B cell (primary cell): ENCODE measurements around the gene PRDM10. TPM values are rescaled to one million over a fixed set of nuclear protein-coding genes. Genes with fewer than 3 reads are reported as not detected.

ENCODE experiments used
- ATAC-seq: fragments of 200-7000 bp; cut with Tn5 transposase; one replicate; pipeline ENCODE4 v1.10.0; 2021; ENCODE audit warnings: low read depth, mild to moderate bottlenecking, moderate number of reproducible peaks, moderate library complexity
- CTCF ChIA-PET: fragments of 350-600 bp; sonication (Branson Sonifier 250); formaldehyde crosslinking; loops from one replicate; lab custom pipeline; 2021; ENCODE audit warnings: antibody characterized with exemption, inconsistent platforms; lab: Charles Lee
- POLR2A ChIA-PET: fragments of 350-600 bp; sonication (Branson Sonifier 250); formaldehyde crosslinking; loops from one replicate; lab custom pipeline; 2021; ENCODE audit warnings: antibody characterized with exemption; lab: Charles Lee
- DNase-seq: peaks from one replicate; pipeline ENCODE4 v3.0.0; 2013
- H2AFZ ChIP-seq: 2 replicates; pipeline ENCODE4 v1.6.1; 2012; ENCODE audit warnings: mild to moderate bottlenecking, low read depth, low read length; ENCODE audit not compliant: insufficient read depth, poor library complexity, severe bottlenecking
- H3K27ac ChIP-seq, 2 donors: 1 replicate in 1 of 2; 2 replicates in 1 of 2; pipeline ENCODE4 v1.5.1; 2012 to 2013; ENCODE audit warnings: low read length in 2 of 2, mild to moderate bottlenecking in 2 of 2, moderate library complexity in 1 of 2
- H3K27me3 ChIP-seq, 4 experiments: fragments of 200-600 bp in 1 of 4; sonication (generic) in 1 of 4; replicated peaks in 1 of 4; 1 replicate in 2 of 4; 2 replicates in 2 of 4; pipeline versions ENCODE4 v1.6.1 to v1.7.0; 2013 to 2016; ENCODE audit warnings: low read length in 3 of 4, mild to moderate bottlenecking in 2 of 4, mixed read lengths in 1 of 4, moderate library complexity in 1 of 4; ENCODE audit not compliant: insufficient read depth in 4 of 4, control insufficient read depth in 3 of 4; ENCODE audit errors: control extremely low read depth in 1 of 4
- H3K36me3 ChIP-seq, 2 experiments: replicated peaks in 1 of 2; 1 replicate in 1 of 2; 2 replicates in 1 of 2; pipeline versions ENCODE4 v1.6.1 to v1.7.1; 2013; ENCODE audit warnings: low read length in 1 of 2; ENCODE audit not compliant: insufficient read depth in 2 of 2, control insufficient read depth in 1 of 2; ENCODE audit errors: control extremely low read depth in 1 of 2, extremely low read depth in 1 of 2
- H3K4me1 ChIP-seq, 2 donors: fragments of 200-600 bp in 1 of 2; sonication (generic) in 1 of 2; 1 replicate in 1 of 2; 2 replicates in 1 of 2; pipeline versions ENCODE4 v1.5.1 to v1.6.1; 2013 to 2017; ENCODE audit warnings: low read length in 2 of 2; ENCODE audit not compliant: control insufficient read depth in 2 of 2, insufficient read depth in 2 of 2
- H3K4me2 ChIP-seq: replicated peaks from 2 replicates; pipeline ENCODE3; 2012; ENCODE audit warnings: mild to moderate bottlenecking, low read depth, low read length; ENCODE audit not compliant: poor library complexity, severe bottlenecking
- H3K4me3 ChIP-seq, 5 experiments: fragments of 200-600 bp in 1 of 5; sonication (generic) in 1 of 5; 1 replicate in 3 of 5; 2 replicates in 2 of 5; pipeline versions ENCODE4 v1.5.1 to v1.7.0; 2011 to 2016; ENCODE audit warnings: low read length in 4 of 5, mild to moderate bottlenecking in 4 of 5, low read depth in 2 of 5, control low read depth in 1 of 5, moderate library complexity in 1 of 5; ENCODE audit not compliant: insufficient read depth in 1 of 5; ENCODE audit errors: control extremely low read depth in 1 of 5, extremely low read depth in 1 of 5
- H3K79me2 ChIP-seq: fragments of 200-600 bp; sonication (generic); one replicate; pipeline ENCODE4 v1.6.0; 2016; ENCODE audit warnings: low read length; ENCODE audit not compliant: control insufficient read depth, insufficient read depth
- H3K9ac ChIP-seq: fragments of 200-600 bp; sonication (generic); 2 replicates; pipeline ENCODE4 v1.6.1; 2017; ENCODE audit warnings: mild to moderate bottlenecking, low read length, moderate library complexity
- H3K9me3 ChIP-seq, 3 donors: one replicate each; pipeline versions ENCODE4 v1.6.1 to v1.7.1; 2013; ENCODE audit warnings: low read length in 2 of 3; ENCODE audit not compliant: control insufficient read depth in 2 of 3, insufficient read depth in 1 of 3; ENCODE audit errors: control extremely low read depth in 1 of 3
- H4K20me1 ChIP-seq: 2 replicates; pipeline ENCODE4 v1.6.0; 2012; ENCODE audit warnings: mild to moderate bottlenecking, low read length; ENCODE audit not compliant: insufficient read depth, control insufficient read depth, poor library complexity, severe bottlenecking
- H3K27ac Mint-ChIP-seq: one replicate; pipeline ENCODE4 v1.8.0; 2021; ENCODE audit warnings: mixed read lengths
- H3K27me3 Mint-ChIP-seq: one replicate; pipeline ENCODE4 v1.8.0; 2021; ENCODE audit warnings: mixed read lengths
- H3K4me1 Mint-ChIP-seq: one replicate; pipeline ENCODE4 v1.8.0; 2021; ENCODE audit warnings: mixed read lengths
- H3K4me3 Mint-ChIP-seq: one replicate; pipeline ENCODE4 v1.8.0; 2021; ENCODE audit warnings: mixed read lengths
- H3K9me3 Mint-ChIP-seq: one replicate; pipeline ENCODE4 v1.8.0; 2022; ENCODE audit warnings: mixed read lengths; ENCODE audit not compliant: insufficient read depth
- CTCF ChIP-seq: fragments of 200-600 bp; IDR thresholded peaks from one replicate; pipeline ENCODE4 v1.8.0; 2022; ENCODE audit warnings: antibody characterized with exemption, mild to moderate bottlenecking
- EZH2 ChIP-seq: IDR thresholded peaks from 2 replicates; pipeline ENCODE4 v1.6.1; 2012; ENCODE audit warnings: borderline replicate concordance, low read depth, mild to moderate bottlenecking, moderate library complexity, low read length; ENCODE audit not compliant: insufficient read depth, poor library complexity, severe bottlenecking
- WGBS: methylation state at CpG from one replicate; pipeline ENCODE4 v1.1.5; 2013; ENCODE audit warnings: missing lambda C conversion rate; ENCODE audit not compliant: insufficient coverage; 5-methylcytosine and 5-hydroxymethylcytosine counted together
- intact Hi-C: fragments of 100-400 bp; cut with micrococcal nuclease; formaldehyde crosslinking; loops from one replicate; pipeline ENCODE4 v1.10.0; 2022
- polyA plus RNA-seq: library from polyadenylated mRNA; depleted of rRNA; stranded (reverse); fragments of >200 nt; gene quantifications from 2 replicates; pipeline ENCODE4 v1.2.3, GENCODE V29; 2012
- total RNA-seq, 2 donors: library from RNA; stranded (reverse); fragments of 120-200 nt in 1 of 2; gene quantifications; 1 replicate in 1 of 2; 2 replicates in 1 of 2; pipeline versions ENCODE4 v1.2.3 to v1.2.4, GENCODE V29; 2013 to 2022

The PRDM10 gene
- total and polyA plus RNA-seq, 2 donors (not counting 1 experiment from before 2014, with no cell fraction given): 4.5 to 17.5 TPM

- peaks cover 0 to 6% of the 10 kb centered on the region in 2 donors for H3K4me1 ChIP-seq
- no peaks in the 10 kb centered on the region for H3K79me2 ChIP-seq
- no peaks in the 10 kb centered on the region for H3K27me3 ChIP-seq
- CTCF ChIA-PET: interaction anchor here (1.3 to 19.3 kb wide), 2 partner anchors 8 to 215 kb away, joined by 3 to 339 read pairs; no protein-coding TSS in a partner anchor
- H2AFZ ChIP-seq: no peak overlapping the region
- POLR2A ChIA-PET: no interaction called here
- no peaks in the 10 kb centered on the region for H3K9me3 ChIP-seq
- no peak overlapping the region for H3K4me3 ChIP-seq
- DNase-seq (no peak), ATAC-seq (no peak)
- Mint-ChIP-seq H3K27ac (no peak overlapping the region), H3K9me3 (no peaks in the 10 kb centered on the region), H3K27me3 (no peaks in the 10 kb centered on the region), H3K4me3 (no peak overlapping the region), H3K4me1 (peaks cover 3% of the 10 kb centered on the region)
- H3K9ac ChIP-seq: no peak overlapping the region
- WGBS: 98% methylated on average over 14 of the region's 22 CpGs
- no peak for TF ChIP-seq CTCF
- no peak for TF ChIP-seq EZH2
- no peak overlapping the region for H3K27ac ChIP-seq
- intact Hi-C loops: no loop called here
- no peaks in the 10 kb centered on the region for H4K20me1 ChIP-seq
- H3K36me3 ChIP-seq: peaks cover 0 to 26% of the 10 kb centered on the region in 2 experiments
- H3K4me2 ChIP-seq: no peak overlapping the region
Measured at GRCh38 chr11:129918361-129918760, 84.3 kb downstream of the PRDM10 start.

- H3K4me3 Mint-ChIP-seq: no peak overlapping the region
- DNase-seq (no peak), ATAC-seq (no peak)
- intact Hi-C loops: no loop called here
- peaks cover 0 to 21% of the 10 kb centered on the region in 2 experiments for H3K36me3 ChIP-seq
- H4K20me1 ChIP-seq: no peaks in the 10 kb centered on the region
- no peaks in the 10 kb centered on the region for H3K9me3 Mint-ChIP-seq
- no peak overlapping the region for H3K9ac ChIP-seq
- TF ChIP-seq CTCF (no peak), EZH2 (no peak)
- no peaks in the 10 kb centered on the region for H3K27me3 Mint-ChIP-seq
- no peak overlapping the region for H3K27ac Mint-ChIP-seq
- no peak overlapping the region for H3K4me2 ChIP-seq
- POLR2A ChIA-PET: no interaction called here
- H3K9me3 ChIP-seq: no peaks in the 10 kb centered on the region
- H3K4me3 ChIP-seq: no peak overlapping the region
- no peaks in the 10 kb centered on the region for H3K79me2 ChIP-seq
- 90% methylated on average over 2 of the region's 2 CpGs for WGBS
- H2AFZ ChIP-seq: no peak overlapping the region
- peaks cover 0 to 2% of the 10 kb centered on the region in 2 donors for H3K4me1 ChIP-seq
- H3K4me1 Mint-ChIP-seq: no peaks in the 10 kb centered on the region
- no peak overlapping the region for H3K27ac ChIP-seq
- CTCF ChIA-PET: interaction anchor here (1.3 to 19.3 kb wide), 2 partner anchors 9 to 216 kb away, joined by 3 to 339 read pairs; no protein-coding TSS in a partner anchor
- no peaks in the 10 kb centered on the region for H3K27me3 ChIP-seq
Measured at GRCh38 chr11:129917231-129917630, 85.4 kb downstream of the PRDM10 start.
